ENCODE measurements around the gene ZFHX3. TPM values are rescaled to one million over a fixed set of nuclear protein-coding genes. Genes with fewer than 3 reads are reported as not detected.

Gene ZFHX3
- total and polyA plus RNA-seq, 2 of the 8 experiments (the other 6 are each of a cell fraction or from before 2014, with no cell fraction given) = 0.08 to 0.99 TPM

DNA sequence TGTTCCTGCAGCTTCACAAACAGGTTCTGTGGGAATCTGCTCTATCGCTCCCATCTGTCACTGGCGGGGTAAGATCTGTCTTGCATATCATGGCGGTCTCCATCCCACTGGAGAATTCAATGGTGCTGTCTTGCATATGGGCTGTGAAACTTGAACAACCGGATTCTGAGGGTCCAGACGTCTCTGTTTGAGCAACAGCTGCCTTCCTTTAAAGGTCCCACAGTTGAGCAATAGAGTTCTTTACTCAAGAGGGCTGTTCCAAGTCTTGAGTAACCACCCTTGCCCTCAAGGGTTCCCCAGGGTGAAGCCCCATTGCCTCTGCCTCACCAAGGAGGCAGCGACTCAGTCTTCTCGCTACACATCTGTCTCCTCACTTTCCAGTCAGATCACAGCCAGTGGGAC, 50.8 kb downstream of the ZFHX3 start:
- Histone ChIP-seq H3K27me3 (replicated peaks in 1 of 4; ENCODE audit: control insufficient read depth in 3 of 4, extremely low read depth in 1 of 4, insufficient read depth in 3 of 4, low read length in 3 of 4) (no peaks in the 10 kb centered on the region), H3K4ac (replicated peaks; ENCODE audit: insufficient read length, low read depth, low read length) (no peak overlapping the region), H3K36me3 (ENCODE audit: control insufficient read depth in 2 of 4, insufficient read depth in 4 of 4, low read length in 3 of 4) (no peaks in the 10 kb centered on the region), H3K4me3 (ENCODE audit: extremely low read depth in 1 of 4, insufficient read depth in 2 of 4, low read depth in 3 of 4, low read length in 4 of 4) (no peak overlapping the region), H2BK12ac (ENCODE audit: low read depth, low read length) (no peak overlapping the region), H2BK120ac (replicated peaks; ENCODE audit: low read depth, low read length) (no peak overlapping the region), H2BK20ac (ENCODE audit: low read length) (no peak overlapping the region), H3K23ac (ENCODE audit: insufficient read length) (no peak overlapping the region), H4K5ac (ENCODE audit: insufficient read length, low read depth, low read length) (no peak overlapping the region), H4K20me1 (replicated peaks in 1 of 2; ENCODE audit: control insufficient read depth in 1 of 2, insufficient read depth in 2 of 2, low read length in 2 of 2) (no peaks in the 10 kb centered on the region), H2AFZ (ENCODE audit: low read length) (no peak overlapping the region), H3K23me2 (ENCODE audit: low read depth, low read length) (0 out of 2 replicates have a peak, but pooled peaks cover 1% of the 10 kb centered on the region), H3K14ac (ENCODE audit: insufficient read length) (no peak overlapping the region), H4K91ac (replicated peaks; ENCODE audit: insufficient read length, low read length) (no peak overlapping the region), H3K56ac (replicated peaks; ENCODE audit: insufficient read length, low read depth, low read length) (no peak overlapping the region), H4K8ac (ENCODE audit: extremely low read depth, insufficient read depth, low read length) (no peak overlapping the region), H2AK5ac (ENCODE audit: low read depth, low read length) (no peak overlapping the region), H3K79me1 (ENCODE audit: low read depth, low read length) (no peaks in the 10 kb centered on the region; the same call in 1 of the 2 replicates), H3K27ac (ENCODE audit: low read depth, low read length) (no peak overlapping the region), H2BK15ac (ENCODE audit: low read length) (no peak overlapping the region), H3K18ac (ENCODE audit: extremely low read depth, low read length) (no peak overlapping the region), H3K9ac (replicated peaks in 1 of 4; ENCODE audit: extremely low read depth in 1 of 4, low read depth in 3 of 4, low read length in 3 of 4) (no peak overlapping the region), H2BK5ac (ENCODE audit: low read depth, low read length) (no peak overlapping the region), H3K4me1 (replicated peaks in 1 of 4; ENCODE audit: control insufficient read depth in 3 of 4, insufficient read depth in 4 of 4, low read length in 3 of 4) (peaks cover 0 to 6% (median 2%) of the 10 kb centered on the region in 4 experiments; a peak in 4 of 7 replicates), H3K79me2 (ENCODE audit: control insufficient read depth in 1 of 2, insufficient read depth in 2 of 2, low read length in 2 of 2) (no peaks in the 10 kb centered on the region), H3K9me3 (ENCODE audit: insufficient read depth in 2 of 2, low read depth in 1 of 2, low read length in 1 of 2) (peaks cover 0 to 3% of the 10 kb centered on the region in 2 experiments; a peak in 2 of 4 replicates), H3K4me2 (ENCODE audit: insufficient read depth in 1 of 2, low read depth in 2 of 2, low read length in 2 of 2) (no peak overlapping the region)
- DNase-seq (ENCODE audit: low read depth in 1 of 2, low spot score in 2 of 2) (no peak), FAIRE-seq (no peak)
- 93% methylated on average over 7 of the region's 7 CpGs; no CpG with 5 or more reads in 1 of the 2 experiments for WGBS, 2 experiments (ENCODE audit: extremely low coverage in 1 of 2, insufficient coverage in 1 of 2, insufficient read length in 1 of 2, insufficient replicate concordance in 2 of 2, low coverage in 1 of 2, low lambda C conversion rate in 2 of 2, missing lambda C conversion rate in 1 of 2)
- ChIA-PET POLR2A (ENCODE audit: partially characterized antibody) (no interaction called here), CTCF (ENCODE audit: partially characterized antibody) (interaction anchor here (0.9 to 4.5 kb wide), 6 partner anchors 9 to 165 kb away, joined by 3 to 86 read pairs (median 22); no protein-coding TSS in a partner anchor)
- no peak for TF ChIP-seq CBX5 (IDR thresholded peaks at IDR 0.05; ENCODE audit: low read depth, low read length)
- no peak for TF ChIP-seq CEBPB (IDR thresholded peaks at IDR 0.05; ENCODE audit: low read depth, low read length)
- TF ChIP-seq CHD1 (IDR thresholded peaks at IDR 0.05; ENCODE audit: low read depth, low read length) = no peak
- TF ChIP-seq CTBP2 (IDR thresholded peaks at IDR 0.05; ENCODE audit: borderline replicate concordance, insufficient read depth, insufficient read length, low read length) = no peak
- TF ChIP-seq NANOG (IDR thresholded peaks at IDR 0.05; ENCODE audit: insufficient read depth, low read depth, low read length, poor library complexity, severe bottlenecking) = no peak
- no peak for TF ChIP-seq SP1 (IDR thresholded peaks at IDR 0.05; ENCODE audit: low read depth, low read length)
- TF ChIP-seq RNF2 (IDR thresholded peaks at IDR 0.05; ENCODE audit: borderline replicate concordance, low read depth, low read length, missing control alignments, poor library complexity, severe bottlenecking) = no peak
- no peak for TF ChIP-seq CHD2 (IDR thresholded peaks at IDR 0.05; ENCODE audit: low read length)
- no peak for TF ChIP-seq BACH1 (IDR thresholded peaks at IDR 0.05; ENCODE audit: low read length)
- TF ChIP-seq CREB1 (IDR thresholded peaks at IDR 0.05) = no peak
- TF ChIP-seq RXRA (IDR thresholded peaks at IDR 0.05; ENCODE audit: insufficient read depth, low read depth, low read length) = no peak
- TF ChIP-seq ATF3 (IDR thresholded peaks at IDR 0.05; ENCODE audit: insufficient read depth, low read depth, low read length) = no peak
- TF ChIP-seq, protein P1, sequence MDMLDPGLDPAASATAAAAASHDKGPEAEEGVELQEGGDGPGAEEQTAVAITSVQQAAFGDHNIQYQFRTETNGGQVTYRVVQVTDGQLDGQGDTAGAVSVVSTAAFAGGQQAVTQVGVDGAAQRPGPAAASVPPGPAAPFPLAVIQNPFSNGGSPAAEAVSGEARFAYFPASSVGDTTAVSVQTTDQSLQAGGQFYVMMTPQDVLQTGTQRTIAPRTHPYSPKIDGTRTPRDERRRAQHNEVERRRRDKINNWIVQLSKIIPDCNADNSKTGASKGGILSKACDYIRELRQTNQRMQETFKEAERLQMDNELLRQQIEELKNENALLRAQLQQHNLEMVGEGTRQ (IDR thresholded peaks at IDR 0.05; ENCODE audit: low read length) = no peak
